Activated T-cell treated with anti-CD3 and anti-CD28 coated beads, Interleukin-2, amount 50 U/mL, for 4 hours (primary cell): ENCODE results near the gene SH3BGRL. TPM values are rescaled to one million over a fixed set of nuclear protein-coding genes. Genes with fewer than 3 reads are reported as not detected.

Experiments
- ATAC-seq, 2 donors: fragments of 200-7000 bp; cut with Tn5 transposase; one replicate each; pipeline ENCODE4 v1.10.0; 2021
- DNase-seq: peaks from one replicate; pipeline ENCODE4 v3.0.0-alpha.2; 2020
- H3K27me3 Mint-ChIP-seq: one replicate; pipeline ENCODE4 v1.8.0; 2021; ENCODE audit warnings: low read depth, mixed read lengths
- H3K36me3 Mint-ChIP-seq: one replicate; pipeline ENCODE4 v1.8.0; 2022; ENCODE audit warnings: mixed read lengths; ENCODE audit not compliant: insufficient read depth
- H3K4me1 Mint-ChIP-seq: one replicate; pipeline ENCODE4 v1.8.0; 2021; ENCODE audit warnings: low read depth, mixed read lengths
- H3K4me3 Mint-ChIP-seq: one replicate; pipeline ENCODE4 v1.8.0; 2021; ENCODE audit warnings: mild to moderate bottlenecking, moderate library complexity, mixed read lengths
- H3K9me3 Mint-ChIP-seq: one replicate; pipeline ENCODE4 v1.8.0; 2021; ENCODE audit warnings: mixed read lengths
- total RNA-seq, 3 donors: library from RNA; stranded (reverse); gene quantifications; one replicate each; pipeline ENCODE4 v1.2.1, GENCODE V29; 2021

The SH3BGRL gene
- total RNA-seq, 3 donors from 2014 or later, result 14.0 to 17.4 (median 14.2) TPM

DNA sequence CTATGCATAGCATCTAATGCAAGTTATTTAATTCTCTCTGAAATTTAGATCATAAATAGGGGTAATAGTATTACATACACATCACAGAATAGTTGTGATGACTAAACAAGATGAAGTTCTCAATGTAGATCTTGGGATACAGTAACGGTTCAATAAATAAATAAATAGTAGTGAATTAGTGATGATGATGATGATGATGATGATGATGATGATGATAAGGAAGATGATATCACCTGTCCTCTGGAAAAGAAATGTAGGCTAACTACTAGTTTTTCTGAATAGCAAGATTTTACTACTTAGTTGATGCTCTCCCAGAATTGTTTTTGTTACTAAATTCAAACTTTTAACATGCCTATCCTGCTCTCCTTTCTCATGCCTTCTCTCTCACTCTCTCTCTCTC is 30.3 kb downstream of the SH3BGRL start:
- DNase-seq (no peak), ATAC-seq (no peak)
- H3K27me3 Mint-ChIP-seq, result no peaks in the 10 kb centered on the region
- H3K9me3 Mint-ChIP-seq, result no peaks in the 10 kb centered on the region
- no peak overlapping the region for H3K4me3 Mint-ChIP-seq
- peaks cover 19% of the 10 kb centered on the region for H3K36me3 Mint-ChIP-seq
- H3K4me1 Mint-ChIP-seq, result peaks cover 22% of the 10 kb centered on the region

DNA sequence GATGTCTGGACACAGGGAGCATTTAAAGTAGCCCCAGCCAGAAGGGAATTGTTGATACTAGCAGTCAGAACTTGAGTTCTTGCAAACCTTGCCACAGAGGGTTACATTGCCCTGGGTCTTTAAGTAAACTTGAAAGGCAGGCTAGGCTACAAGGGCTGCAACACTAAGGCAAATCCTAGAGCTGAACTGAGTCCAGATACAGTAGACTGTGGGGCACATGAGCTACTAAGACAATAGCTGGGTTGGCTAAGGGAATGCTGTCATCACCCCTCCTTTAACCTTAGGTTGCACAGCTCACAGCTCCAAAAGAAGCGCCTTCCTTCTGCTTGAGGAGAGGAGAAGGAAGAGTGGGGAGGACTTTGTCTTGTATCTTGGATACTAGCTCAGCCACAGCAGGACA is 35.6 kb downstream of the SH3BGRL start:
- DNase-seq (no peak), ATAC-seq (no peak)
- Mint-ChIP-seq H3K4me3 (no peak overlapping the region), H3K27me3 (no peaks in the 10 kb centered on the region), H3K9me3 (no peaks in the 10 kb centered on the region), H3K36me3 (peaks cover 39% of the 10 kb centered on the region), H3K4me1 (peaks cover 6% of the 10 kb centered on the region)

DNA sequence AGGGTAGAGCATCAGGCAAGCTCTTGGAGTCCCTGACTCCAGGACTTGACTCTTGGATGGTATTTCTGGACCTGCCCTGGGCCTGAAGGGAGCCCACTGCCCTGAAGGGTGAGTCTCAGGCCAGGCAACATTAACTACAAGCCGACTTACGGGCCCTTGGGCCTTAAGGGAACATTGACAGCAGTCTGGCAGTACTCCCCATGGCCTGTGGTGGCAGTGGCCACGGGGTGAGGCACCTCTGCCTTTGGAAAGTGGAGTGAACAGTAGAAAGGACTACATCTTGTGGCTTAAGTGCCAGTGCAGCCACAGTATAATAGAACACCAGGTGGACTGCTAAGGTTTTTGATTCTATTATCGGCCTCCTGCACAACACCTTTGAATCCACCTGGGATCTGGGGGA is 36.3 kb downstream of the SH3BGRL start:
- Mint-ChIP-seq H3K4me1 (peaks cover 4% of the 10 kb centered on the region), H3K36me3 (peaks cover 36% of the 10 kb centered on the region), H3K9me3 (no peaks in the 10 kb centered on the region), H3K4me3 (no peak overlapping the region), H3K27me3 (no peaks in the 10 kb centered on the region)
- no peak for DNase-seq
- ATAC-seq, result no peak

DNA sequence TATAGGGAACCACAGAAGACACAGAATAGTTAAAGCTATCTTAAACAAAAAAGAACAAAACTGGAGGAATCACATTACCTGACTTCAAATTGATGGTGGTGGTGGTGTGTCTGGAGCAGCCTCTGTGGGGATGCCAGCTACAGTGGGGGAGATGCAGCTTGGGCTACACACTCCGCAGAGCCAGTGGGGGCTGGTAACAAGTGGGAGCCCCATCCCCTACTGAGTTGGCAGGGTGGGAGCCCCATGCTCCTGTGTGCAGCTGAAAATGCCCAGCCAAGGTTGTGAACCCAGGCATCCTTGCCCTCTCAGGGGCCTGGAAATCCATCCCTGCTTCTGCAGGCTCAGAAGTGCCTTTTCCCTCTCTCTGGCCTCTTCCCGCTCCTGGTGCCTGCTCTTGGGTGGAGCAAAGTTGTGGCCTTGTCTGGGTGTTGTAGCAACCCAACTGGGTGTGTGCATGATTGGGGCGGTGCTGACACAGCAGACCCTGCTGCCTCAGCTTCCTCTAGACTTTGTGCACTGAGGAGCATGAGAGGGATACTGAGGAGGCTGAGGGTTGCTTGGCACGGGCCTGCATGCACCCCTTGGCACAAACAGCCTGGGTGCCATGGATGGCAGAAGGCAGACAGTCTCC is 38.9 kb downstream of the SH3BGRL start:
- no peak for ATAC-seq
- Mint-ChIP-seq H3K27me3 (no peaks in the 10 kb centered on the region), H3K36me3 (peaks cover 27% of the 10 kb centered on the region), H3K9me3 (no peaks in the 10 kb centered on the region), H3K4me3 (no peak overlapping the region), H3K4me1 (peaks cover 3% of the 10 kb centered on the region)
- no peak for DNase-seq

DNA sequence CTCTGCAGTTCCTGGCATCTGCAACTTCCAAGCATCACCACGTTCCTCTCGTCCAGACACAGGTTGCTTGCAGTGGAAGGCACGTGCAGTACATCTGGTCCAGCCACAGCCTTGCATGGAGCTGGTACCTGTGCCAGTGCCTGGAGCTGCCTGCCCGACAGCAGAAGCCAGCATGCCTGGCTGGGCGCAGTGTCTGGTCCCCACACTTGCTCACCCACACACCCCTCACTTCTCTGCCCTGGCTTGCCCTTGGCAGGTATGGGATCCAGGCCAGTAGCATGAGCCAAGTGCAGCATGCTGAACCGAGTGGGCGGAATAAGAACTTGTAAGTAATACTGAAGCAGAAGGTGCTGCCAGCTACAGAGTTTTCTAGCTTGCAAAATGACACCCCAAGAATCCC is 39.9 kb downstream of the SH3BGRL start:
- no peak overlapping the region for H3K4me3 Mint-ChIP-seq

DNA sequence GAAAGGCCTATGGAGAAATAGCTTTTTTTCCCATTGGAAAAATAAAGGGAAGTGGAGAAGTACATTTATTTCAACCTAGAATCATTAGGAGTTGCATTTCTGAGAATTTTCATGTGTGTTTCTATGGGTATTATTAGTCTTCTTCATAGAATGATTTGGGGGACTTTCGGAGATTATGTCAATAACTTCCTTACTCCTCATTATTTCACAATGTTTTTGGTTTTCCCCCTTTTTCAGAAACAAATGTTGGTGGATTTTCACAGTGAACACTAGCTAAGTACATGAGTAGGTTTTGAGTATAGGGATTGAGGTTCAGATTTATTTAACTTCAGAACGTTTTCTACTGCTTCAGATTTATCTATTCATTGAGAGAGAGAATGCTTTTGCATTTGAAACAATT is 54.0 kb downstream of the SH3BGRL start:
- peaks cover 19% of the 10 kb centered on the region for H3K4me1 Mint-ChIP-seq
- no peaks in the 10 kb centered on the region for H3K27me3 Mint-ChIP-seq
- H3K4me3 Mint-ChIP-seq, result no peak overlapping the region
- H3K36me3 Mint-ChIP-seq, result peaks cover 5% of the 10 kb centered on the region
- no peak for DNase-seq
- no peaks in the 10 kb centered on the region for H3K9me3 Mint-ChIP-seq
- ATAC-seq, result no peak

More for the DNA sequence above, 39.9 kb downstream of the SH3BGRL start:
- DNase-seq (no peak), ATAC-seq (no peak)
- Mint-ChIP-seq H3K9me3 (no peaks in the 10 kb centered on the region), H3K27me3 (no peaks in the 10 kb centered on the region), H3K36me3 (peaks cover 23% of the 10 kb centered on the region), H3K4me1 (peaks cover 8% of the 10 kb centered on the region)

DNA sequence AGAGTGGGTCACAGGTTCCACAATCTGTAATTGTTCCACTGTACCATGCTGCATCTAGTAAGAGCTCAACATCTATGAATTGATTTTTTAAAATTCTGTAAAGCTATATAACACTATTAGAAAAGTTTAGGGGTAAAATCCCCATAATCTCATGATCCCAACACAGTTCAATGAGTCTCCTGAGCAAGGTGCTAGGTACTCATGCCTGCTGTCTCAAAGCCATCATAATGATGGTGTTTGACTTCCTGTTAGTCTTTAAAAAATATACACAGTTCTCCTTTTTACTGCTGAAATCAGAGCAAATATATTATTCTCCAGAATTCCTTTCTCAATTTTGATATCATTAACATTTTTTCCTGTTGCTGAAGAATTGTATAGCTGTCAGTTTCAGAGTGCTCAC is 55.9 kb downstream of the SH3BGRL start:
- no peak for DNase-seq
- H3K27me3 Mint-ChIP-seq, result no peaks in the 10 kb centered on the region
- peaks cover 24% of the 10 kb centered on the region for H3K4me1 Mint-ChIP-seq
- H3K9me3 Mint-ChIP-seq, result no peaks in the 10 kb centered on the region
- peaks cover 6% of the 10 kb centered on the region for H3K36me3 Mint-ChIP-seq
- H3K4me3 Mint-ChIP-seq, result no peak overlapping the region
- no peak for ATAC-seq

DNA sequence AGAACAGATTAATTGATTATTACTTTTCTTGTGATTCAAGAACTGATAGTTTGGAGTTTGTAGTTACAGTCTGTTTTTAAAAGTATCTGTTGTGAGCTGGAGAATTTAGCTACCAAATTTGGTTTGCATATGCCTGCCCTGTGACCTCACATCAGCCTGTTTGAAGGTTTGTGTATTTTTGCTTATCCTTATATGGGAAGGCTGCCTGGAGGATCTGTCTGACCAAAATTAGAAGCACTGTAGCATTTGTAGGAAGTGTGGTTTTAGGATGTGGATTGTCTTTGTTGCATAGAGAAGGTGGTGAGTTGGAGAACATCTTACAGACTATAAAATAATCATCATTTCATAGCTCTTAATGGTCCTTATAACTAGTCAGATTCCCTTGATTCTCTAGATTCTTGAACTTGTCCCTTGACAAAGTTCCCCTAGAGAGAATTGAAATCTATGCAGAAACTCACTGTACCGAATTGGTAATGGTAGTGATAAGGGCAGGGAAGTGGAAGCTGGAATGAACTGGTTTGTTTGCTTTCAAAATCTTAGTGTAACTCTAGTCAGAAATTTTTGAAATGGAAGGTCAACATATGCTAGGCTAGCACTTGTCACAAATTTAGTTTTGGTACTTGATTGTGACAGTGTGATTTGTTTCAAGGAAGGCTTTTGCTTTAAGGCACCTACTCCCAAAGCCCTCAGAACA is 57.3 kb downstream of the SH3BGRL start:
- peaks cover 25% of the 10 kb centered on the region for H3K4me1 Mint-ChIP-seq
- no peak overlapping the region for H3K4me3 Mint-ChIP-seq
- H3K36me3 Mint-ChIP-seq, result peaks cover 4% of the 10 kb centered on the region
- no peaks in the 10 kb centered on the region for H3K9me3 Mint-ChIP-seq
- DNase-seq (no peak), ATAC-seq (no peak)
- H3K27me3 Mint-ChIP-seq, result no peaks in the 10 kb centered on the region

DNA sequence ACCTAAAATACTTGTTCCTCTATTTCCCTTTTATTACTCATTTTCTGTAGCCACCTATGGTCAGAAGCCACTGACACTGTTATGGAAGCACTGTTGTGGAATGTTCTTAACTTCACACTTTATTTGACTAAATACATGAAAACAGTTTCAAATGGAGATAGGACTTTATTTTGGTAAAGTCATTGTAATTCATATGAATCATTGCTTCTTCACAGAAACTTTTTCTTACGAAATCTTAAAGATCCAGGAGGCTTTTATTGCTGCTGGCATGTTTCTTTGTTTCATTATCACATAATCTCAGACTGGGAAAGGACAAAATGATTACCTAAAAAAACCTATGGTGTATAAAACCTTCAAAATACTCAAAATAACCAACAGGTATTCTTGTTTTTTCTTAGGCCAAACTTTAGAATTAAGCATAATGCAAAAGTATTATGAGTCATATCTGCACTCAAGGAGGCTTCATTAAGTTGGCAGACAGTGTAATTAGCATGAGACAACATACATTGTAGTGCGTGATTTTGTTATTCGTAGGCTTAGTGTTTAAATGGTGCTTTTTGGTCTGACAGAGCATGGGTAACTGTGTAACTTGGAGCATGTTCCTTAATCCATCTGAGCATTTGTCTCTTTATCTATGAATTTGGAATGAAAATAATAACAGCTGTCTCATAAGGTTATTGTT is 58.0 kb downstream of the SH3BGRL start:
- H3K4me3 Mint-ChIP-seq, result no peak overlapping the region
- no peak for ATAC-seq
- no peak for DNase-seq

DNA sequence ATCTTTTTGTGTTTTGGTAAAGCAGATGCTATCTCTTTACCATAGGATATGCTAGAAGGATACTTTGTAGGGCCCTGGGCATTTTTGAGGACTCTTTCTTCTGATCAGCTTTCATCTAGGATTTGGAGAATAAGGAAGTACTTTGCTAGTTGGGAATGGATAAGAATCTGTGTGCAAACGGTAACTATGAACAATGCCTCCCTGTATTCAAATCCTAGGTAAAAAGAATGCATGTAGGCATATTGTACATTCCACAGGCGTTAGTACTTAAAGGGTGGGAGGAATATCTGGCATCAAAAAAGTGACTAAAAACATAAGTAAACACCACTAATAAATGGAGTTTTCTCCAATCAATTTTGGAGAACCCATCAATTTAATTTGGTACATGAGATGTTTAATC is 59.7 kb downstream of the SH3BGRL start:
- Mint-ChIP-seq H3K27me3 (no peaks in the 10 kb centered on the region), H3K4me1 (peaks cover 33% of the 10 kb centered on the region), H3K9me3 (no peaks in the 10 kb centered on the region), H3K36me3 (peaks cover 7% of the 10 kb centered on the region), H3K4me3 (no peak overlapping the region)
- DNase-seq (no peak), ATAC-seq (no peak)

More for the DNA sequence above, 58.0 kb downstream of the SH3BGRL start:
- H3K36me3 Mint-ChIP-seq, result peaks cover 5% of the 10 kb centered on the region
- no peaks in the 10 kb centered on the region for H3K27me3 Mint-ChIP-seq
- peaks cover 25% of the 10 kb centered on the region for H3K4me1 Mint-ChIP-seq
- no peaks in the 10 kb centered on the region for H3K9me3 Mint-ChIP-seq

DNA sequence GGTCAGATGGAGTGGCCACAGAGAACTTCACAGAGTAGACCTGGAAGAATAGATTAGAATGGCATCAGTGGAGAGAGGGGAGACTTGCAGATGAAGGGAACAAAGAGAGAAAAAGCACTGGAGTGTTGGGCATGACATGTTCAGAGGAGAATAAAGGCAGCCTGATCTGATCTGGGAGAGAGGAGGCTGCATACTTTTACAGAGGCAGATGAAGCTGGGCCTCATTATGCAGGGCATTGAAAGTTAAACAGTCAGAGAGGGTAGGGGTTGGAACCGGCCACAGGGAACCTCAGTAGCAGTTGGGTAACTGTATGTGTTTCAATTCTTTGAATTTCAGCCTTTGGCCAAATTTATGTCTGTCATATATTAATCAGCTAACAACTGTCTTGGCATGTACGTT is 61.2 kb downstream of the SH3BGRL start:
- H3K4me1 Mint-ChIP-seq, result peaks cover 44% of the 10 kb centered on the region
- H3K27me3 Mint-ChIP-seq, result no peaks in the 10 kb centered on the region
- ATAC-seq (no peak), DNase-seq (no peak)
- H3K9me3 Mint-ChIP-seq, result no peaks in the 10 kb centered on the region
- peaks cover 11% of the 10 kb centered on the region for H3K36me3 Mint-ChIP-seq
- H3K4me3 Mint-ChIP-seq, result no peak overlapping the region

DNA sequence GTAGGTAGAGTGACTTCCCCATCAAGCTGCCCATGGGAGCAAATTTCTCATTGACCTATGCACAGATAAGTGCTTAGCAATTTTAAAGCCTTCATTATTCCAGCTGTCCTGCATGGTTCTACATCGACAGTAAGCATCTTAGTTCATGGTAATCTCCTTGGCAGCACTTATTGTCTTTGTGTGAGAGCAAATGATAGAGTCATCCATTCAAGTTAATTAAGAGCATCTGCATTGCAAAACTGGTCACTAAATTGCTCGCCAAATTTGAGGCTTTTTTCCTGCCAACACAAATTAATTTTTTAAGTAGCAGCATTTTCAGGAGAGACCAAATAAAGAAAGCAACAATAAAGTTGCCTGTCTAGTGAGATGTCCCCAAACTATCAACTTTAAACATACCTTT is 76.7 kb downstream of the SH3BGRL start:
- ATAC-seq, result no peak
- Mint-ChIP-seq H3K27me3 (no peaks in the 10 kb centered on the region), H3K9me3 (peaks cover 3% of the 10 kb centered on the region), H3K4me3 (no peak overlapping the region), H3K36me3 (peaks cover 26% of the 10 kb centered on the region), H3K4me1 (no peaks in the 10 kb centered on the region)
- DNase-seq, result no peak

DNA sequence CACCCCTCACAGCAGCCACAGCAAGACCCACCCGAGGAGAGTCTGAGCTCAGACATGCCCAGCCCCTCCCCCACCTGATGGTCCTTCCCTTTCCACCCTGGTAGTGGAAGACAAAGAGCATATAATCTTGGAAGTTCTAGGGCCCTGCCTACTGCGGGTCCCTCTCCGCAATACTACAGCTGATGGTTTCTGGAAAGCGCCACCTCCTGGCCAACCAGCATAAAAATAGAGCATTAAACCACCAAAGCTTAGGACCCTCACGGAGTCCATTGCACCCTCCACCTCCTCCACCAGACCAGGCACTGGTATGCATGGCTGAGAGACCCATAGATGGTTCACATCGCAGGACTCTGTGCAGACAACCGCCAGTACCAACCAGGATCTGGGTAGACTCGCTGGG is 78.2 kb downstream of the SH3BGRL start:
- Mint-ChIP-seq H3K4me1 (no peaks in the 10 kb centered on the region), H3K4me3 (no peak overlapping the region), H3K27me3 (no peaks in the 10 kb centered on the region), H3K9me3 (peaks cover 3% of the 10 kb centered on the region), H3K36me3 (peaks cover 35% of the 10 kb centered on the region)
- DNase-seq (no peak), ATAC-seq (no peak)

DNA sequence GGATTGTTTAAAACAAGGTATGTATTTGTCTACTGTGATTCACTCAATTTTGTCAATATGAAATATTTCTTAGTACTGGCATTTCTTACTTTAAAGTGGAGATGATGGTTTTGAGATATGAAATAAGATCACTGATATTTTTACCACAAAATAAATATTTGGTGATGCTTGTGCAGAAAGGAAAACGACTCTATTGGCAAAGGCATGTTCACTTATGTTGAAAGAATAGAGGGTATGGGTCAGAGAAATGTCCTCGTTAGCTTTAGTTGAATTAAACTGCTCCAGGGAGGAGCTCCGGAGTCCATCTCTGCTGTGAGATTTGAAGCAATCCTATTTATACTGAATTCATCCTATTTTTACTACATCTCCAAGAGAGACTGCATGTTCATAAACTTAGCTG is 84.2 kb downstream of the SH3BGRL start:
- DNase-seq (no peak), ATAC-seq (no peak)
- H3K4me1 Mint-ChIP-seq, result no peaks in the 10 kb centered on the region
- H3K36me3 Mint-ChIP-seq, result peaks cover 33% of the 10 kb centered on the region
- no peaks in the 10 kb centered on the region for H3K27me3 Mint-ChIP-seq
- H3K4me3 Mint-ChIP-seq, result no peak overlapping the region
- peaks cover 16% of the 10 kb centered on the region for H3K9me3 Mint-ChIP-seq

DNA sequence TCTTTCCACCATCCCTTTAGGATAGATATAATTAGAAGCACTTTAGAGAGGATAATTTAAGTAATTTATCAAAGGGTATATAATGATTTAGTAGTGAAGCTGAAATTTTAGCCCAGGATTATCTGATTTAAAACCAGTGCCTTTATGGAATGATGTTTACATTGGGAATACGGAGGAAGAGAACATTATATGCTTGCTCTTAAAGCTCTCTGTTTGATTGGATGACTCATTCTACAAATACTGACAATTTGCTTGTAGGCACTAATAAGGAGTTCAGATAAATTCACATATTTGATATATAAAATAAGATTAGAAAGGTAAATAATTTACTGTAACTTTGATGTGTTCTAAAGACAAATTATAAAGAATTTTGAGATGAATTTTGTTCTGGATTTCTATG is 84.7 kb downstream of the SH3BGRL start:
- no peaks in the 10 kb centered on the region for H3K27me3 Mint-ChIP-seq
- peaks cover 30% of the 10 kb centered on the region for H3K36me3 Mint-ChIP-seq
- DNase-seq (no peak), ATAC-seq (no peak)
- no peak overlapping the region for H3K4me3 Mint-ChIP-seq
- H3K9me3 Mint-ChIP-seq, result peaks cover 17% of the 10 kb centered on the region
- H3K4me1 Mint-ChIP-seq, result no peaks in the 10 kb centered on the region
